GM12892 (cell line): Measurements from ENCODE around the gene ADO.

Experiments used
- POLR2A ChIP-seq: IDR thresholded peaks from 2 replicates; pipeline ENCODE4 v1.6.1; 2011; ENCODE audit warnings: low read depth, low read length, control low read depth
- POLR2AphosphoS5 ChIP-seq: IDR thresholded peaks from 2 replicates; pipeline ENCODE4 v1.6.1; 2011; ENCODE audit warnings: low read depth, low read length, control low read depth
- TAF1 ChIP-seq: IDR thresholded peaks from 2 replicates; pipeline ENCODE4 v1.6.1; 2011; ENCODE audit warnings: low read depth, mild to moderate bottlenecking, control low read depth, low read length, borderline replicate concordance

- TF ChIP-seq POLR2AphosphoS5 (no peak), POLR2A (no peak), TAF1 (no peak)
These were observed 26.2 kb downstream of the ADO start for GRCh38 chr10:62830679-62831078.
